K562 (cell line): ENCODE results near the gene CASKIN2.

ENCODE experiments used
- CTCF ChIP-seq, 3 experiments: IDR thresholded peaks in 2 of 3; conservative IDR thresholded peaks in 1 of 3; 2 replicates each; pipeline ENCODE4 v1.5.1; 2011 to 2012; ENCODE audit warnings: low read length in 3 of 3, mild to moderate bottlenecking in 3 of 3, control low read depth in 2 of 3, improper control_type of control experiment in 1 of 3, inconsistent platforms in 1 of 3, low read depth in 1 of 3, mixed read lengths in 1 of 3, moderate library complexity in 1 of 3; ENCODE audit not compliant: insufficient read depth in 2 of 3
- FOXM1 ChIP-seq, 2 experiments: fragments of 450-650 bp in 1 of 2; sonication (generic) in 1 of 2; formaldehyde crosslinking in 1 of 2; IDR thresholded peaks; 2 replicates each; pipeline versions ENCODE4 v1.6.1 to v1.9.0; 2017 to 2022; ENCODE audit warnings: low read depth in 2 of 2, mild to moderate bottlenecking in 2 of 2, missing genetic modification reagents in 1 of 2, moderate library complexity in 1 of 2
- GATAD2B ChIP-seq: fragments of 450-650 bp; IDR thresholded peaks from 2 replicates; pipeline ENCODE4 v1.6.1; 2017; ENCODE audit warnings: mild to moderate bottlenecking, borderline replicate concordance
- POU5F1 ChIP-seq: fragments of 150-350 bp; IDR thresholded peaks from 2 replicates; pipeline ENCODE4 v1.6.1; 2014; ENCODE audit warnings: borderline replicate concordance, low read length, low read depth, mild to moderate bottlenecking; ENCODE audit not compliant: partially characterized antibody
- RNF2 ChIP-seq: sonication (generic); IDR thresholded peaks from 2 replicates; pipeline ENCODE4 v1.6.1; 2016
- TCF7 ChIP-seq: sonication (generic); IDR thresholded peaks from 2 replicates; pipeline ENCODE4 v1.6.1; 2016; ENCODE audit warnings: antibody characterized with exemption, borderline replicate concordance

GRCh38 chr17:75542229-75542628 lies 26.9 kb upstream of the CASKIN2 start:
- TF ChIP-seq POU5F1: no peak
- no peak for TF ChIP-seq CTCF (IDR thresholded peaks at IDR 0.05 in 2 of 3, conservative IDR thresholded peaks at IDR 0.05 in 1 of 3; ENCODE audit: insufficient read depth in 2 of 3, low read depth in 1 of 3, low read length in 3 of 3)
- TF ChIP-seq FOXM1 (IDR thresholded peaks at IDR 0.05; ENCODE audit: low read depth): no peak
- TF ChIP-seq FOXM1 (CRISPR knock-in tag; IDR thresholded peaks at IDR 0.05; ENCODE audit: low read depth): no peak
- no peak for TF ChIP-seq GATAD2B
- TF ChIP-seq TCF7: no peak
- TF ChIP-seq RNF2: no peak
